H1 (cell line): Measurements from ENCODE around the gene POLE3. TPM values are rescaled to one million over a fixed set of nuclear protein-coding genes. Genes with fewer than 3 reads are reported as not detected.

Source experiments
- CTCF ChIA-PET: fragments of 300-600 bp; sonication (Branson Sonifier 250); formaldehyde crosslinking; loops from one replicate; lab custom pipeline; 2021; ENCODE audit not compliant: partially characterized antibody; lab: Charles Lee
- POLR2A ChIA-PET: fragments of 300-600 bp; sonication (Branson Sonifier 250); formaldehyde crosslinking; loops from one replicate; lab custom pipeline; 2021; ENCODE audit warnings: inconsistent platforms; ENCODE audit not compliant: partially characterized antibody; lab: Charles Lee
- DNase-seq, 2 experiments: peaks; one replicate each; pipeline versions ENCODE4 v3.0.0 to v3.0.0-alpha.2; 2010 to 2022; ENCODE audit warnings: low spot score in 2 of 2, low read depth in 1 of 2, mixed read lengths in 1 of 2
- FAIRE-seq: peaks from 2 replicates; lab custom pipeline; 2011; peaks lifted over from hg19 to GRCh38; lab: Jason Lieb, UNC
- H2AFZ ChIP-seq: 2 replicates; pipeline ENCODE4 v1.8.1; 2012; ENCODE audit warnings: low read length, inconsistent platforms
- H2AK5ac ChIP-seq: 2 replicates; pipeline ENCODE4 v1.6.1; 2013; ENCODE audit warnings: low read depth, low read length
- H2BK120ac ChIP-seq: replicated peaks from 2 replicates; pipeline ENCODE3; 2013; ENCODE audit warnings: low read depth, low read length, inconsistent platforms
- H2BK12ac ChIP-seq: 2 replicates; pipeline ENCODE4 v1.6.1; 2013; ENCODE audit warnings: low read depth, low read length
- H2BK15ac ChIP-seq: 2 replicates; pipeline ENCODE4 v1.6.1; 2013; ENCODE audit warnings: low read length
- H2BK20ac ChIP-seq: 2 replicates; pipeline ENCODE4 v1.6.1; 2013; ENCODE audit warnings: low read length
- H2BK5ac ChIP-seq: 2 replicates; pipeline ENCODE4 v1.6.1; 2013; ENCODE audit warnings: low read depth, low read length
- H3K14ac ChIP-seq: 2 replicates; pipeline ENCODE4 v1.6.1; 2013; ENCODE audit warnings: inconsistent platforms; ENCODE audit not compliant: insufficient read length
- H3K18ac ChIP-seq: 2 replicates; pipeline ENCODE4 v1.6.1; 2013; ENCODE audit warnings: low read length; ENCODE audit errors: extremely low read depth
- H3K23ac ChIP-seq: 2 replicates; pipeline ENCODE4 v1.6.1; 2013; ENCODE audit warnings: inconsistent platforms; ENCODE audit not compliant: insufficient read length
- H3K23me2 ChIP-seq: 2 replicates; pipeline ENCODE4 v1.6.1; 2013; ENCODE audit warnings: low read depth, low read length
- H3K27ac ChIP-seq: 2 replicates; pipeline ENCODE4 v1.6.1; 2011; ENCODE audit warnings: low read depth, low read length, inconsistent platforms
- H3K27me3 ChIP-seq, 4 experiments: replicated peaks in 1 of 4; 1 replicate in 1 of 4; 2 replicates in 3 of 4; pipeline versions ENCODE4 v1.6.1 to v1.8.1; 2011 to 2013; ENCODE audit warnings: low read length in 3 of 4, mild to moderate bottlenecking in 3 of 4, inconsistent platforms in 2 of 4, mixed read lengths in 2 of 4, moderate library complexity in 1 of 4; ENCODE audit not compliant: control insufficient read depth in 3 of 4, insufficient read depth in 3 of 4; ENCODE audit errors: extremely low read depth in 1 of 4
- H3K36me3 ChIP-seq, 4 experiments: 2 replicates each; pipeline versions ENCODE4 v1.6.1 to v1.8.1; 2011 to 2013; ENCODE audit warnings: mild to moderate bottlenecking in 4 of 4, low read length in 3 of 4, moderate library complexity in 2 of 4, control low read depth in 1 of 4, inconsistent platforms in 1 of 4; ENCODE audit not compliant: insufficient read depth in 4 of 4, control insufficient read depth in 2 of 4
- H3K4ac ChIP-seq: replicated peaks from 2 replicates; pipeline ENCODE3; 2013; ENCODE audit warnings: low read length, low read depth, mixed read lengths, inconsistent platforms; ENCODE audit not compliant: insufficient read length
- H3K4me1 ChIP-seq, 4 experiments: replicated peaks in 1 of 4; 1 replicate in 1 of 4; 2 replicates in 3 of 4; pipeline versions ENCODE4 v1.6.1 to v1.8.1; 2011 to 2013; ENCODE audit warnings: low read length in 3 of 4, inconsistent platforms in 2 of 4, mixed read lengths in 1 of 4; ENCODE audit not compliant: insufficient read depth in 4 of 4, control insufficient read depth in 3 of 4
- H3K4me2 ChIP-seq, 2 experiments: 2 replicates each; pipeline versions ENCODE4 v1.6.1 to v1.8.1; 2011 to 2013; ENCODE audit warnings: low read depth in 2 of 2, low read length in 2 of 2, control low read depth in 1 of 2, inconsistent platforms in 1 of 2, mild to moderate bottlenecking in 1 of 2; ENCODE audit not compliant: insufficient read depth in 1 of 2
- H3K4me3 ChIP-seq, 4 experiments: fragments of 200-600, 300-600 bp in 1 of 4; sonication (generic), shearing (Covaris generic), sonication (Bioruptor Twin) in 1 of 4; 2 replicates each; pipeline versions ENCODE4 v1.5.1 to v1.8.1; 2011 to 2016; ENCODE audit warnings: low read length in 4 of 4, low read depth in 3 of 4, control low read depth in 2 of 4, inconsistent platforms in 2 of 4, mild to moderate bottlenecking in 2 of 4, mixed read lengths in 1 of 4, moderate library complexity in 1 of 4; ENCODE audit not compliant: insufficient read depth in 2 of 4; ENCODE audit errors: extremely low read depth in 1 of 4
- H3K56ac ChIP-seq: replicated peaks from 2 replicates; pipeline ENCODE3; 2013; ENCODE audit warnings: low read depth, mild to moderate bottlenecking, mixed read lengths, low read length, inconsistent platforms; ENCODE audit not compliant: insufficient read length
- H3K79me1 ChIP-seq: 2 replicates; pipeline ENCODE4 v1.6.1; 2013; ENCODE audit warnings: low read depth, low read length, control low read depth
- H3K79me2 ChIP-seq, 2 experiments: 2 replicates each; pipeline versions ENCODE4 v1.6.1 to v1.8.1; 2012 to 2013; ENCODE audit warnings: low read length in 2 of 2, mild to moderate bottlenecking in 2 of 2, inconsistent platforms in 1 of 2; ENCODE audit not compliant: insufficient read depth in 2 of 2, control insufficient read depth in 1 of 2
- H3K9ac ChIP-seq, 4 experiments: replicated peaks in 1 of 4; 1 replicate in 1 of 4; 2 replicates in 3 of 4; pipeline versions ENCODE4 v1.6.1 to v1.8.1; 2011 to 2013; ENCODE audit warnings: low read depth in 3 of 4, low read length in 3 of 4, control low read depth in 2 of 4, mild to moderate bottlenecking in 2 of 4, moderate library complexity in 2 of 4, inconsistent platforms in 1 of 4; ENCODE audit errors: extremely low read depth in 1 of 4
- H3K9me3 ChIP-seq, 2 experiments: 2 replicates each; pipeline versions ENCODE4 v1.6.1 to v1.8.1; 2012 to 2013; ENCODE audit warnings: mild to moderate bottlenecking in 2 of 2, moderate library complexity in 2 of 2, control low read depth in 1 of 2, inconsistent platforms in 1 of 2, low read depth in 1 of 2, low read length in 1 of 2, mixed read lengths in 1 of 2; ENCODE audit not compliant: insufficient read depth in 2 of 2
- H4K20me1 ChIP-seq, 2 experiments: replicated peaks in 1 of 2; 2 replicates each; pipeline versions ENCODE3 to v1.8.1; 2011 to 2013; ENCODE audit warnings: inconsistent platforms in 2 of 2, low read length in 2 of 2, mild to moderate bottlenecking in 1 of 2; ENCODE audit not compliant: insufficient read depth in 2 of 2, control insufficient read depth in 1 of 2
- H4K5ac ChIP-seq: 2 replicates; pipeline ENCODE4 v1.6.1; 2013; ENCODE audit warnings: low read length, low read depth, mixed read lengths, inconsistent platforms; ENCODE audit not compliant: insufficient read length
- H4K8ac ChIP-seq: 2 replicates; pipeline ENCODE4 v1.8.0; 2013; ENCODE audit warnings: mild to moderate bottlenecking, moderate library complexity, low read length, inconsistent platforms; ENCODE audit not compliant: insufficient read depth; ENCODE audit errors: extremely low read depth
- H4K91ac ChIP-seq: replicated peaks from 2 replicates; pipeline ENCODE3; 2013; ENCODE audit warnings: low read length, mixed read lengths, inconsistent platforms; ENCODE audit not compliant: insufficient read length
- CTBP2 ChIP-seq: IDR thresholded peaks from 2 replicates; pipeline ENCODE4 v1.7.0; 2011; ENCODE audit warnings: borderline replicate concordance, mild to moderate bottlenecking, moderate library complexity, mixed read lengths, low read length; ENCODE audit not compliant: insufficient read depth, insufficient read length
- WGBS, 2 experiments: shearing (Covaris generic) in 1 of 2; methylation state at CpG; one replicate each; pipeline versions ENCODE4 v1.1.6 to v1.1.7; 2013 to 2015; ENCODE audit warnings: low lambda C conversion rate in 2 of 2, mixed read lengths in 2 of 2, inconsistent platforms in 1 of 2, low coverage in 1 of 2, missing lambda C conversion rate in 1 of 2; ENCODE audit not compliant: insufficient replicate concordance in 2 of 2, insufficient coverage in 1 of 2, insufficient read length in 1 of 2; ENCODE audit errors: extremely low coverage in 1 of 2, missing lambda C conversion rate in 1 of 2; 5-methylcytosine and 5-hydroxymethylcytosine counted together
- polyA plus RNA-seq, 7 experiments: library from polyadenylated mRNA; depleted of rRNA in 3 of 7; stranded (reverse) in 5 of 7; unstranded in 2 of 7; fragments of >200 nt in 5 of 7; fragments of 200-250 nt in 2 of 7; gene quantifications; 1 replicate in 5 of 7; 2 replicates in 1 of 7; 4 replicates in 1 of 7; pipeline versions ENCODE4 v1.2.1 to v1.2.3, GENCODE V29; 2011 to 2013; ENCODE audit warnings: missing spikeins in 2 of 7, mixed read lengths in 2 of 7
- total RNA-seq: library from RNA; stranded (reverse); fragmentation: NEBNext Ultra II Directional; extraction: Animal tissue kit (Norgen Biotek cat#: 25700); gene quantifications from 2 replicates; pipeline ENCODE4 v1.2.1, GENCODE V29; 2021

POLE3 gene
- total and polyA plus RNA-seq, 2 of the 8 experiments (the other 6 are each of a cell fraction or from before 2014, with no cell fraction given), result 52.7 to 77.3 TPM

DNA sequence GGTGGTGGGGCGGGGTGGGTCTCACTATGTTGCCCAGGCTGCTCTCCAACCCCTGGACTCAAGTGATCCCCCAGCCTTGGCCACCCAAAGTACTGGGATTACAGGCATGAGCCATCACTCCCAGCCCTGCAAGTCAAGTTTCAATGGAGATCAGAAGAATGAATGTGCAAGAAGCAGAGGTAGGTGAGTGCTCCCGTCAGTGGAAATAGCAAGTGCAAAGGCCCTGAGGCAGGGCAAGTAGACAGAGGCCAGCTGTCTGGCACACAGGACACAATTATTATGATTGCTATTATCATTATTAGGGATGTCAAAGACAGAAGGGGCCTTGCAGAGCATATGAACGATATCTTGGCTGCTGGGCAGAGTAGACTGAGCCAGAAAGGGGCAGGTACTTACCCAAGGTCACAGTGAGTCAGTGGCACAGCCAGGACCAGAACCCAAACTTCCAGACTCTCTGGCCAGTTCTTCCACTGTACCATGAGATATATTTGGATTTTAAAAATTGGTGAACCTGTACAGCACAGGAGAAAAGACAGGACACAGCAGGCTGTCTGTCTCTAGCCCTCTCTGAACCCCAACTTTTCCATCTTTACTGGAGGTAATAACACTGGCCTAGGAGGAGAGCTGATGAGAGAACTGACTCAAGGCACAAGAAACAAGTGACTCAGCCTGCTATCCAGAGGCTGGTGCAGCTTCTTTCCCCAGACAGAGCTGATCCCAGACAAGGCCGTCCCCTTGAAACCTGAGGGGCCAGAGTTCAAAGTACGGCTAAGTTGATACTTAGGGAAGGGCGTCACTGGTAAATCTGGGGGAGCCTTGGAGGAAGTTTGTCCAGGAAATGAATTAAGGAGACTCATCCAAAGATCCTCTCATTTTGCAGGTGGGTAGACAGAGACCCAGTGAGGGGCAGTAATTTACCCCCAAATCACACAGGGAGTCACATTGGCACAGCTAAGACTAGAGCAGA is 35.1 kb downstream of the POLE3 start:
- no peak overlapping the region for H2AK5ac ChIP-seq
- H4K91ac ChIP-seq, result no peak overlapping the region
- no peak overlapping the region for H4K8ac ChIP-seq
- no peaks in the 10 kb centered on the region for H3K79me1 ChIP-seq
- peaks cover 3% of the 10 kb centered on the region; the same call in 1 of the 2 replicates for H3K23me2 ChIP-seq
- H3K27me3 ChIP-seq, result no peaks in the 10 kb centered on the region; a peak in 1 of 7 replicates
- no peak overlapping the region for H3K18ac ChIP-seq
- no peak overlapping the region for H2BK5ac ChIP-seq
- POLR2A ChIA-PET, result interaction anchor here (1.0 to 2.2 kb wide), 4 partner anchors 13 to 48 kb away, joined by 3 to 11 read pairs (median 5); partner anchors contain the start of gene WDR31
- CTCF ChIA-PET, result interaction anchor here (0.6 to 1.8 kb wide), 9 partner anchors 9 to 204 kb away, joined by 3 to 4 read pairs (median 3); no protein-coding TSS in a partner anchor
- WGBS, 2 experiments, result 89% methylated on average over 5 of the region's 6 CpGs; no CpG with 5 or more reads in 1 of the 2 experiments
- peak overlapping the region; percentile 2 to 56; a peak in 2 of 4 replicates for H3K4me2 ChIP-seq
- peaks cover 0 to 2% of the 10 kb centered on the region in 2 experiments for H4K20me1 ChIP-seq
- H3K56ac ChIP-seq, result no peak overlapping the region
- no peaks in the 10 kb centered on the region for H3K9me3 ChIP-seq
- H3K9ac ChIP-seq, result no peak overlapping the region
- FAIRE-seq (no peak), DNase-seq (no peak)
- H3K36me3 ChIP-seq, result peaks cover 0 to 19% (median 2%) of the 10 kb centered on the region in 4 experiments; a peak in 4 of 8 replicates
- H2BK20ac ChIP-seq, result no peak overlapping the region
- H4K5ac ChIP-seq, result no peak overlapping the region
- no peak overlapping the region for H3K14ac ChIP-seq
- H3K23ac ChIP-seq, result no peak overlapping the region
- no peak overlapping the region for H2BK120ac ChIP-seq
- no peak overlapping the region for H2BK12ac ChIP-seq
- H3K4ac ChIP-seq, result no peak overlapping the region
- no peak overlapping the region for H2AFZ ChIP-seq
- no peak overlapping the region for H2BK15ac ChIP-seq
- no peak overlapping the region for H3K27ac ChIP-seq
- peaks cover 0 to 5% (median 2%) of the 10 kb centered on the region in 4 experiments; a peak in 3 of 7 replicates for H3K4me1 ChIP-seq
- H3K79me2 ChIP-seq, result peaks cover 0 to 5% of the 10 kb centered on the region in 2 experiments; a peak in 1 of 4 replicates
- peak overlapping the region in 1 of 4 experiments; percentile 98; a peak in 2 of 8 replicates for H3K4me3 ChIP-seq
- no peak for TF ChIP-seq CTBP2
